ENCODE results near the gene XRN1.
"Not testable (repeated sequence)": the region's sequence is repeated elsewhere in the genome, so short reads cannot be mapped to it uniquely, and the experiment has no call there.

The XRN1 gene

DNA sequence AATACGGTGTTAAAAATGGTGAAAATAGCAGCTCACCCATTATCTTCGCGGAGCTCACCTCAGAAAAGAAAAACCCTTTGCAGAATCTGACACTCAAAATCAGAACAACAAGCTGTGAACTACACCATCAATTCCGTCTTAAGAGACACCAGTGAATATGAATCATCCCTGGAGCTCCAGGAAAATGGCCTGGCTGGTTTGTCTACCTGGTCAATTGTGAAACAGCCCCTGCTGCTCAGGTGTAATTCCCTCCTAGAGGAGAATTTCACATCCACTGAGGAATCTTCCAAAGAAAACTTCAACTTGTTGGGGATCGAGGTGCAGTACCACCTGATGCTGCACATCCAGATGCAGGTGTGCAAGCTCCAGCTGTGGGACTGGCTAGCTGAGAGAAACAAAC is 3.0 kb upstream of the XRN1 start:
- no peak for DNase-seq (ENCODE audit: low read depth)

GRCh38 chr3:142450189-142450588 is 2.4 kb upstream of the XRN1 start:
- no peak overlapping the region for H3K4me3 ChIP-seq (ENCODE audit: low read length)
- no peak for DNase-seq (ENCODE audit: low read depth)
- TF ChIP-seq, protein P1, sequence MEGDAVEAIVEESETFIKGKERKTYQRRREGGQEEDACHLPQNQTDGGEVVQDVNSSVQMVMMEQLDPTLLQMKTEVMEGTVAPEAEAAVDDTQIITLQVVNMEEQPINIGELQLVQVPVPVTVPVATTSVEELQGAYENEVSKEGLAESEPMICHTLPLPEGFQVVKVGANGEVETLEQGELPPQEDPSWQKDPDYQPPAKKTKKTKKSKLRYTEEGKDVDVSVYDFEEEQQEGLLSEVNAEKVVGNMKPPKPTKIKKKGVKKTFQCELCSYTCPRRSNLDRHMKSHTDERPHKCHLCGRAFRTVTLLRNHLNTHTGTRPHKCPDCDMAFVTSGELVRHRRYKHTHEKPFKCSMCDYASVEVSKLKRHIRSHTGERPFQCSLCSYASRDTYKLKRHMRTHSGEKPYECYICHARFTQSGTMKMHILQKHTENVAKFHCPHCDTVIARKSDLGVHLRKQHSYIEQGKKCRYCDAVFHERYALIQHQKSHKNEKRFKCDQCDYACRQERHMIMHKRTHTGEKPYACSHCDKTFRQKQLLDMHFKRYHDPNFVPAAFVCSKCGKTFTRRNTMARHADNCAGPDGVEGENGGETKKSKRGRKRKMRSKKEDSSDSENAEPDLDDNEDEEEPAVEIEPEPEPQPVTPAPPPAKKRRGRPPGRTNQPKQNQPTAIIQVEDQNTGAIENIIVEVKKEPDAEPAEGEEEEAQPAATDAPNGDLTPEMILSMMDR (conservative IDR thresholded peaks at IDR 0.05; ENCODE audit: low read length) = no peak

More for the DNA sequence above, 3.0 kb upstream of the XRN1 start:
- no peak overlapping the region for H3K4me3 ChIP-seq (ENCODE audit: low read length)
- TF ChIP-seq, protein P1 (conservative IDR thresholded peaks at IDR 0.05; ENCODE audit: low read length) = no peak

- TF ChIP-seq, protein P1 (conservative IDR thresholded peaks at IDR 0.05; ENCODE audit: low read length) = no peak
- peak overlapping the region; percentile 99 for H3K4me3 ChIP-seq (ENCODE audit: low read length)
- peak; percentile 52 for DNase-seq (ENCODE audit: low read depth)
Observed at GRCh38 chr3:142447301-142447851, 461 bp downstream of the XRN1 start.

DNA sequence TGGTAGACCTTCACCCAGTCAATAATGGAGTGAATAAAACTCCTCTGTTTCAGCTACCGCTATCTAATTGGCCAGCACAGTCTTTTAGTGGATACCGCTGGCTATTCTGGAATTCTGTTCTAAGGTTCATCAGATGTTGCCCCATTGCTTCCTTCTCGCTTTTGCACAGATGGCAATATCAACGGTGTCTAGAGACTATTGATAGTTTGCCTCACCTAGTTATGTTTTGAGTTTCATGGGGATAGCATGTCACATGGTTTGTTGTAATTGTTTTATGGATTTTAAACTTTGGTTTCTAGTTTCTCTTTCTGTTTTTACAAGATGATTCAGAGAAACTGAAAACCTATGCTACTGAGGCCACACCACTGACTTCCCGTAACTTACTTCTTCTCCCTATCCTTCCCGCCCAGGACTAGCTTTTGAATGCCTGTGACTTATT is 2.0 kb downstream of the XRN1 start:
- H3K4me3 ChIP-seq (ENCODE audit: low read length) = peak overlapping the region; percentile 28
- TF ChIP-seq, protein P1 (conservative IDR thresholded peaks at IDR 0.05; ENCODE audit: low read length) = no peak
- peak; percentile 9 for DNase-seq (ENCODE audit: low read depth)

GRCh38 chr3:142444343-142444742 is 3.5 kb downstream of the XRN1 start:
- DNase-seq (ENCODE audit: low read depth) = no peak
- no peak overlapping the region for H3K4me3 ChIP-seq (ENCODE audit: low read length)
- TF ChIP-seq, protein P1 (conservative IDR thresholded peaks at IDR 0.05; ENCODE audit: low read length) = no peak

DNA sequence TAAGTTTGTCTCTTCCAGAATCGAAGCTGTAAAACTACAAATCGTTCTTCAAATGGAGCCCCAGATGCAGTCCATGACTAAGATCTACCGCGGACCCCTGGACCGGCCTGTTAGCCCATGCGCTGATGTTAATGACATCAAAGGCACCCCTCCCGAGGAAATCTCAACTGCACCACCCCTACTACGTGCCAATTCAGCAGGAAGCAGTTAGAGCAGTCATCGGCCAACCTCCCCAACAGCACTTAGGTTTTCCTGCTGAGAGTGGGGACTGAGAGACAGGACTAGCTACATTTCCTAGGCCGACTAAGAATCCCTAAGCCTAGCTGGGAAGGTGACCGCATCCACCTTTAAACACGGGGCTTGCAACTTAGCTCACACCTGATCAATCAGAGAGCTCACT is 4.8 kb downstream of the XRN1 start:
- H3K4me3 ChIP-seq (ENCODE audit: low read length); DNase-seq (ENCODE audit: low read depth): not testable (repeated sequence)

DNA sequence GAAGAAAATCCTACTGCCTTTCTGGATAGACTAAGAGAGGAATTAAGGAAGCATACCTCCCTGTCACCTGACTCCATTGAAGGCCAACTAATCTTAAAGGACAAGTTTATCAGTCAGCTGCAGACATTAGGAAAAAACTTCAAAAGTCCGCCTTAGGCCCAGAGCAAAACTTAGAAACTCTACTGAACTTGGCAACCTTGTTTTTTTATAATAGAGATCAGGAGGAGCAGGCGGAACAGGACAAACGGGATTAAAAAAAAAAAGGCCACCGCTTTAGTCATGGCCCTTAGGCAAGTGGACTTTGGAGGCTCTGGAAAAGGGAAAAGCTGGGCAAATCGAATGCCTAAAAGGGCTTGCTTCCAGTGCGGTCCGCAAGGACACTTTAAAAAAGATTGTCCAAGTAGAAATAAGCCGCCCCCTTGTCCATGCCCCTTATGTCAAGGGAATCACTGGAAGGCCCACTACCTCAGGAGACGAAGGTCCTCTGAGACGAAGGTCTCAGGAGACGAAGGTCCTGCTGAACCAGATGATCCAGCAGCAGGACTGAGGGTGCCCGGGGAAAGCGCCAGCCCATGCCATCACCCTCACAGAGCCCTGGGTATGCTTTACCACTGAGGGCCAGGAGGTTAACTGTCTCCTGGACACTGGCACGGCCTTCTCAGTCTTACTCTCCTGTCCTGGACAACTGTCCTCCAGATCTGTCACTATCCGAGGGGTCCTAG is 8.2 kb downstream of the XRN1 start:
- not testable (repeated sequence) for DNase-seq (ENCODE audit: low read depth); H3K4me3 ChIP-seq (ENCODE audit: low read length)

- DNase-seq (ENCODE audit: low read depth); H3K4me3 ChIP-seq (ENCODE audit: low read length): not testable (repeated sequence)
Observed at GRCh38 chr3:142438096-142438495, 9.7 kb downstream of the XRN1 start.

Data from AG10803 (cell line).